H9 (cell line): ENCODE measurements around the gene ATP2A2. TPM values are rescaled to one million over a fixed set of nuclear protein-coding genes. Genes with fewer than 3 reads are reported as not detected.

Experiments used
- DNase-seq: peaks from one replicate; pipeline ENCODE4 v3.0.0-alpha.2; 2017
- H2AFZ ChIP-seq: one replicate; pipeline ENCODE4 v1.6.1; 2013; ENCODE audit warnings: mild to moderate bottlenecking, low read length, control low read depth, moderate library complexity
- H2AK5ac ChIP-seq: 2 replicates; pipeline ENCODE4 v1.6.1; 2013; ENCODE audit warnings: low read length, control low read depth, mixed read lengths; ENCODE audit not compliant: insufficient read length
- H2BK120ac ChIP-seq: one replicate; pipeline ENCODE4 v1.6.1; 2013; ENCODE audit warnings: low read depth, mild to moderate bottlenecking, low read length, control low read depth, inconsistent platforms; ENCODE audit not compliant: poor library complexity, severe bottlenecking
- H2BK12ac ChIP-seq: 2 replicates; pipeline ENCODE4 v1.6.1; 2013; ENCODE audit warnings: low read length, control low read depth, mixed read lengths, low read depth; ENCODE audit not compliant: insufficient read length
- H2BK15ac ChIP-seq: 2 replicates; pipeline ENCODE4 v1.6.1; 2013; ENCODE audit warnings: low read depth, low read length, control low read depth
- H2BK20ac ChIP-seq: one replicate; pipeline ENCODE4 v1.6.1; 2013; ENCODE audit warnings: low read depth, mild to moderate bottlenecking, low read length, control low read depth, inconsistent platforms; ENCODE audit not compliant: poor library complexity, severe bottlenecking
- H2BK5ac ChIP-seq: 2 replicates; pipeline ENCODE4 v1.6.1; 2013; ENCODE audit warnings: low read length, control low read depth, mixed read lengths; ENCODE audit not compliant: insufficient read length
- H3K14ac ChIP-seq: 2 replicates; pipeline ENCODE4 v1.6.1; 2013; ENCODE audit warnings: low read length, control low read depth; ENCODE audit not compliant: insufficient read depth
- H3K18ac ChIP-seq: 2 replicates; pipeline ENCODE4 v1.6.1; 2013; ENCODE audit warnings: low read depth, mild to moderate bottlenecking, mixed read lengths, low read length, control low read depth; ENCODE audit not compliant: insufficient read length
- H3K23ac ChIP-seq: 2 replicates; pipeline ENCODE4 v1.6.1; 2013; ENCODE audit warnings: low read length, control low read depth, mixed read lengths, low read depth; ENCODE audit not compliant: insufficient read length
- H3K23me2 ChIP-seq: 2 replicates; pipeline ENCODE4 v1.6.1; 2013; ENCODE audit warnings: low read depth, mild to moderate bottlenecking, mixed read lengths, low read length, control low read depth; ENCODE audit not compliant: insufficient read length, poor library complexity, severe bottlenecking
- H3K27ac ChIP-seq: 2 replicates; pipeline ENCODE4 v1.5.1; 2013; ENCODE audit warnings: low read length, control low read depth, mixed read lengths, low read depth; ENCODE audit not compliant: insufficient read length
- H3K27me3 ChIP-seq: 2 replicates; pipeline ENCODE4 v1.6.1; 2013; ENCODE audit warnings: low read length, control low read depth, inconsistent platforms; ENCODE audit not compliant: insufficient read depth
- H3K4ac ChIP-seq: 2 replicates; pipeline ENCODE4 v1.6.1; 2013; ENCODE audit warnings: low read depth, mild to moderate bottlenecking, control low read depth, inconsistent platforms, low read length, moderate library complexity
- H3K4me1 ChIP-seq: 2 replicates; pipeline ENCODE4 v1.6.1; 2013; ENCODE audit warnings: low read length, control low read depth, inconsistent platforms; ENCODE audit not compliant: insufficient read depth
- H3K4me2 ChIP-seq: 2 replicates; pipeline ENCODE4 v1.6.1; 2013; ENCODE audit warnings: low read length, control low read depth, mixed read lengths; ENCODE audit not compliant: insufficient read length, insufficient read depth
- H3K56ac ChIP-seq: 2 replicates; pipeline ENCODE4 v1.6.1; 2013; ENCODE audit warnings: low read depth, mild to moderate bottlenecking, mixed read lengths, low read length, control low read depth; ENCODE audit not compliant: insufficient read length
- H3K79me1 ChIP-seq: 2 replicates; pipeline ENCODE4 v1.6.1; 2013; ENCODE audit warnings: low read depth, mild to moderate bottlenecking, moderate library complexity, low read length, control low read depth, inconsistent platforms; ENCODE audit not compliant: insufficient read depth, poor library complexity, severe bottlenecking
- H3K79me2 ChIP-seq: 2 replicates; pipeline ENCODE4 v1.6.1; 2013; ENCODE audit warnings: low read length, control low read depth, inconsistent platforms; ENCODE audit not compliant: insufficient read depth
- H3K9ac ChIP-seq: 2 replicates; pipeline ENCODE4 v1.6.1; 2013; ENCODE audit warnings: low read length, control low read depth, mixed read lengths; ENCODE audit not compliant: insufficient read length; ENCODE audit errors: extremely low read depth
- H3K9me3 ChIP-seq: one replicate; pipeline ENCODE4 v1.6.1; 2013; ENCODE audit warnings: low read depth, low read length, inconsistent platforms; ENCODE audit not compliant: control insufficient read depth
- H3T11ph ChIP-seq: one replicate; pipeline ENCODE4 v1.6.1; 2013; ENCODE audit warnings: mild to moderate bottlenecking, low read length, control low read depth, inconsistent platforms
- H4K20me1 ChIP-seq: one replicate; pipeline ENCODE4 v1.6.1; 2013; ENCODE audit not compliant: control insufficient read depth, insufficient read length, insufficient read depth
- H4K5ac ChIP-seq: 2 replicates; pipeline ENCODE4 v1.6.1; 2013; ENCODE audit warnings: low read depth, mild to moderate bottlenecking, mixed read lengths, low read length, control low read depth; ENCODE audit not compliant: insufficient read length
- H4K8ac ChIP-seq: replicated peaks from 2 replicates; pipeline ENCODE4 v1.6.1; 2013; ENCODE audit warnings: low read length, control low read depth, mixed read lengths, low read depth; ENCODE audit not compliant: insufficient read length
- H4K91ac ChIP-seq: 2 replicates; pipeline ENCODE4 v1.6.1; 2013; ENCODE audit warnings: low read depth, mild to moderate bottlenecking, moderate library complexity, mixed read lengths, low read length, control low read depth; ENCODE audit not compliant: insufficient read length
- H3K27ac Mint-ChIP-seq, 3 experiments: 2 replicates in 2 of 3; 3 replicates in 1 of 3; pipeline ENCODE4 v1.8.0; 2020 to 2021; ENCODE audit warnings: mixed read lengths in 3 of 3, mild to moderate bottlenecking in 1 of 3, moderate library complexity in 1 of 3
- H3K27me3 Mint-ChIP-seq: 2 replicates; pipeline ENCODE4 v1.8.0; 2021; ENCODE audit warnings: low read depth, mild to moderate bottlenecking, moderate library complexity, mixed read lengths
- H3K36me3 Mint-ChIP-seq, 3 experiments: 2 replicates in 2 of 3; 3 replicates in 1 of 3; pipeline ENCODE4 v1.8.0; 2020 to 2021; ENCODE audit warnings: low read depth in 3 of 3, mixed read lengths in 3 of 3; ENCODE audit not compliant: insufficient read depth in 1 of 3
- H3K4me1 Mint-ChIP-seq, 2 experiments: 2 replicates each; pipeline ENCODE4 v1.8.0; 2020; ENCODE audit warnings: mixed read lengths in 2 of 2
- H3K4me3 Mint-ChIP-seq, 2 experiments: 2 replicates in 1 of 2; 3 replicates in 1 of 2; pipeline ENCODE4 v1.8.0; 2020 to 2021; ENCODE audit warnings: mild to moderate bottlenecking in 2 of 2, mixed read lengths in 2 of 2, moderate library complexity in 1 of 2
- H3K9me3 Mint-ChIP-seq, 2 experiments: 2 replicates in 1 of 2; 3 replicates in 1 of 2; pipeline ENCODE4 v1.8.0; 2020; ENCODE audit warnings: mild to moderate bottlenecking in 2 of 2, mixed read lengths in 2 of 2, moderate library complexity in 1 of 2
- CTCF ChIP-seq: fragments of 200-600 bp; sonication (generic); conservative IDR thresholded peaks from 3 replicates; pipeline ENCODE4 v1.8.0; 2021; ENCODE audit warnings: antibody characterized with exemption, mild to moderate bottlenecking
- WGBS: extraction: QIAGEN DNeasy Blood & Tissue Kit; methylation state at CpG from one replicate; pipeline ENCODE4 v1.1.7; 2013; ENCODE audit warnings: missing lambda C conversion rate, low lambda C conversion rate, mixed read lengths; ENCODE audit not compliant: insufficient read length; ENCODE audit errors: extremely low coverage; 5-methylcytosine and 5-hydroxymethylcytosine counted together
- total RNA-seq: library from RNA; stranded (reverse); gene quantifications from 2 replicates; pipeline ENCODE4 v1.2.1, GENCODE V29; 2021

Gene ATP2A2
- total RNA-seq, 1 experiment from 2014 or later, result 257 TPM

- peaks cover 2% of the 10 kb centered on the region; the same call in 1 of the 2 replicates for H3K27me3 Mint-ChIP-seq
- Histone ChIP-seq H3K9ac (no peak overlapping the region), H3K27me3 (no peaks in the 10 kb centered on the region), H2BK12ac (no peak overlapping the region), H3K9me3 (no peaks in the 10 kb centered on the region), H3K27ac (no peak overlapping the region), H3K18ac (no peak overlapping the region), H2BK20ac (no peak overlapping the region), H4K5ac (no peak overlapping the region), H3K4me2 (no peak overlapping the region), H3K23ac (no peak overlapping the region), H3K79me1 (no peaks in the 10 kb centered on the region), H2AFZ (no peak overlapping the region), H4K8ac (no peak overlapping the region), H4K20me1 (no peaks in the 10 kb centered on the region), H4K91ac (no peak overlapping the region), H3K4ac (no peak overlapping the region), H3K79me2 (no peaks in the 10 kb centered on the region), H2AK5ac (no peak overlapping the region), H3K23me2 (no peaks in the 10 kb centered on the region), H2BK15ac (no peak overlapping the region), H3K14ac (no peak overlapping the region), H3K4me1 (no peaks in the 10 kb centered on the region), H3K56ac (no peak overlapping the region), H3T11ph (no peak overlapping the region), H2BK5ac (no peak overlapping the region), H2BK120ac (no peak overlapping the region)
- WGBS, result no CpG with 5 or more reads among the region's 12 CpGs
- peak overlapping the region in 1 of 3 experiments; percentile 53; a peak in 1 of 7 replicates for H3K27ac Mint-ChIP-seq
- peaks cover 0 to 7% of the 10 kb centered on the region in 2 experiments; a peak in 3 of 4 replicates for H3K4me1 Mint-ChIP-seq
- H3K9me3 Mint-ChIP-seq, result no peaks in the 10 kb centered on the region
- no peaks in the 10 kb centered on the region for H3K36me3 Mint-ChIP-seq
- no peak for DNase-seq
- H3K4me3 Mint-ChIP-seq, result no peak overlapping the region
- no peak for TF ChIP-seq CTCF
Observed at GRCh38 chr12:110258466-110258865, 22.6 kb upstream of the ATP2A2 start.
